ENCODE measurements around the gene TENM3.

DNA sequence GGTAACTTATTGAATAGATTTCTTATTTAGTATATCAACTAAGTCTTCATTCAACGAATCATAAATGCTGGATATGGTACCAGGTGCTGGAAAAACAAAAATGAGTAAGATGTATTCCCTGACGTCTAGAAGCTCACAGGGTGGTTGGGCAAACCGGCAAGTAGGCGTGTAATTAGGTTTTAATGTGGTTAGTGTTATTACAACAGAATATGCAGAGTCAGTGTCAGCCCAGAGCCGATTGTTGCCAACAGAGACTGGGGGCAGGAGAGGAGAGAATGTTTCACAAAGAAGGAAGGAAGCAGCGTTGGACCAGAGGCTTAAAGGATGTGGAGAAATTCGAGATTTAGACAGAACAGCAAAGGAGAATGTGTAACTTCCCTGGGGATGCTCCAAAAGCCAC lies 111.7 kb downstream of the TENM3 start:
- no peak for TF ChIP-seq POLR2A (IDR thresholded peaks at IDR 0.05; ENCODE audit: low read depth, low read length)
- TF ChIP-seq, protein P1, sequence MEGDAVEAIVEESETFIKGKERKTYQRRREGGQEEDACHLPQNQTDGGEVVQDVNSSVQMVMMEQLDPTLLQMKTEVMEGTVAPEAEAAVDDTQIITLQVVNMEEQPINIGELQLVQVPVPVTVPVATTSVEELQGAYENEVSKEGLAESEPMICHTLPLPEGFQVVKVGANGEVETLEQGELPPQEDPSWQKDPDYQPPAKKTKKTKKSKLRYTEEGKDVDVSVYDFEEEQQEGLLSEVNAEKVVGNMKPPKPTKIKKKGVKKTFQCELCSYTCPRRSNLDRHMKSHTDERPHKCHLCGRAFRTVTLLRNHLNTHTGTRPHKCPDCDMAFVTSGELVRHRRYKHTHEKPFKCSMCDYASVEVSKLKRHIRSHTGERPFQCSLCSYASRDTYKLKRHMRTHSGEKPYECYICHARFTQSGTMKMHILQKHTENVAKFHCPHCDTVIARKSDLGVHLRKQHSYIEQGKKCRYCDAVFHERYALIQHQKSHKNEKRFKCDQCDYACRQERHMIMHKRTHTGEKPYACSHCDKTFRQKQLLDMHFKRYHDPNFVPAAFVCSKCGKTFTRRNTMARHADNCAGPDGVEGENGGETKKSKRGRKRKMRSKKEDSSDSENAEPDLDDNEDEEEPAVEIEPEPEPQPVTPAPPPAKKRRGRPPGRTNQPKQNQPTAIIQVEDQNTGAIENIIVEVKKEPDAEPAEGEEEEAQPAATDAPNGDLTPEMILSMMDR (IDR thresholded peaks at IDR 0.05; ENCODE audit: extremely low read depth in 1 of 2, insufficient read depth in 1 of 2, low read depth in 1 of 2, low read length in 2 of 2), result no peak
